ENCODE data around the gene P2RX1. TPM values are rescaled to one million over a fixed set of nuclear protein-coding genes. Genes with fewer than 3 reads are reported as not detected.
A peak's percentile ranks its signal among the peaks of the same experiment; 100 is the strongest.

The P2RX1 gene
- total and polyA plus RNA-seq, 7 donors, result 0.46 to 55.9 (median 4.3) TPM

DNA sequence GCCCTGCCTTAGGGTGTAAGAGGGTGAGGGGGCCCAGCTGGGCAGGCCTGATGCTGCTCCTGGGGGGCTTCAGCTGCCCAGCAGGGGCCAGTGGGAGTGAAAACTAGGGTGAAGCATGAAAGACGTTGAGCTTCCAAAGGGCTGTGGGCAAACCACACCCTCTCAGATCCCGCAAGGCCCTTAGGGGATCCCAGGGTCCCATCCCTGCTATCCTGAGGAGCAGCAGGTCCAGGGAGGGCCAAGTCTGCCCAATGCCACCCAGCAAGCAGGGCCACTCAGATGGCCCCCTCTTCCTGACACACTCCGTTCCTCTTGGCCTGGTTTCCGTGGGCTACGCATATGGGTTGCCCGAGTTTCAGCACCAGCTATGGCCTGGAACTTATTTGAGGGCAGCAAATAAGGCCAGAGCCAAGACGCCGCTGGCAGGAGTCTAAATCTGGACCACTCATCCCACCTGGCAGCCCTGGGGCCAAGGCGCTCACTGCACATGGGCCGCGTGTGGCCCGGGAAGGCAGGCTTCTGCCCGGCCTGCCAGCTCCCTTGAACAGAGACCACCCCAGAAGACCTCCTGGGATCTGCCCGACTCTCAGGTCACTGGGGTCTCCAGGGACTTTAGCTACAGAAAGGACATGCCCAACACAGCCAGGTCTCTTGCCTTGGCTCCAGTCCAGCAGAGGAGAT, 43.8 kb upstream of the P2RX1 start:
- WGBS, 2 donors, result 87 to 89% methylated on average over 14 of the region's 14 CpGs
- Histone ChIP-seq H3K36me3 (no peaks in the 10 kb centered on the region), H3K27me3 (peaks cover 18 to 42% (median 27%) of the 10 kb centered on the region in 3 donors), H3K9me3 (no peaks in the 10 kb centered on the region), H3K27ac (peak overlapping the region in 2 of 4 donors; percentile 14 to 57), H3K4me3 (no peak overlapping the region), H3K4me1 (peaks cover 0 to 34% (median 18%) of the 10 kb centered on the region in 4 donors)
- intact Hi-C loops (cut with DNase I), result no loop called here
- no peak for DNase-seq
- TF ChIP-seq POLR2AphosphoS5 (IDR thresholded peaks at IDR 0.05), result no peak
- no peak for TF ChIP-seq POLR2A (IDR thresholded peaks at IDR 0.05)
- no peak for TF ChIP-seq EP300 (IDR thresholded peaks at IDR 0.05)
- TF ChIP-seq, protein P1, sequence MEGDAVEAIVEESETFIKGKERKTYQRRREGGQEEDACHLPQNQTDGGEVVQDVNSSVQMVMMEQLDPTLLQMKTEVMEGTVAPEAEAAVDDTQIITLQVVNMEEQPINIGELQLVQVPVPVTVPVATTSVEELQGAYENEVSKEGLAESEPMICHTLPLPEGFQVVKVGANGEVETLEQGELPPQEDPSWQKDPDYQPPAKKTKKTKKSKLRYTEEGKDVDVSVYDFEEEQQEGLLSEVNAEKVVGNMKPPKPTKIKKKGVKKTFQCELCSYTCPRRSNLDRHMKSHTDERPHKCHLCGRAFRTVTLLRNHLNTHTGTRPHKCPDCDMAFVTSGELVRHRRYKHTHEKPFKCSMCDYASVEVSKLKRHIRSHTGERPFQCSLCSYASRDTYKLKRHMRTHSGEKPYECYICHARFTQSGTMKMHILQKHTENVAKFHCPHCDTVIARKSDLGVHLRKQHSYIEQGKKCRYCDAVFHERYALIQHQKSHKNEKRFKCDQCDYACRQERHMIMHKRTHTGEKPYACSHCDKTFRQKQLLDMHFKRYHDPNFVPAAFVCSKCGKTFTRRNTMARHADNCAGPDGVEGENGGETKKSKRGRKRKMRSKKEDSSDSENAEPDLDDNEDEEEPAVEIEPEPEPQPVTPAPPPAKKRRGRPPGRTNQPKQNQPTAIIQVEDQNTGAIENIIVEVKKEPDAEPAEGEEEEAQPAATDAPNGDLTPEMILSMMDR (IDR thresholded peaks at IDR 0.05), result no peak

DNA sequence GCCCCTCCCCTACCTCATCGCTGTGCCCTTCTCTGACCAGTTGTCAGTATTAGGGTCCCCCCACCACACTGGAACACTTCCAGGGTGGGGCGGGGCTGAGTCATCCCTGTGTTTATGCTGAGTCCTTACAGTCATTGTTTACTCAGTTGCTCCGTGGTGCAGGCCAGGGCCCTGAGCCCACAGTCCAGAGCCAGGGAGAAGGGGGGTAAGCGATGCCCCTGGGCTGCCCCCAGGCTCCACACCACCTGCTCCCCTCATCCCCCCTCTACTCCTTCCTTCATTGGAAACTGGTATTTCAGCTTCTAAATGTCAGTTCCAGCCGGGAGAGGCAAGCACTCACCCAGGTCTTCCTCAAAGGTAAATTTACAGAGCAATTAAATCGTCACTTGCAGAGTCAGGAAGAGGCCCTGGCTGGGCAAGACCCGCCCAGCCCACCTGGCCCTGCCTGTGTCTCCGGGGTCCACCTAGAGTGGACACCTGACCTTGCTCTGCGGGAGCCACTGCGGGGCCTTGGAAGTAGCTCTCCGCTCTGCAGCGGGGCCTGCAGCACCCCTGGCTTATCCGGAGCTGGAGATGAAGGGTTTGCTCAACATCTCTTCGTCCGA, 43.1 kb upstream of the P2RX1 start:
- H3K27ac ChIP-seq, result peak overlapping the region in 1 of 4 donors; percentile 57
- H3K9me3 ChIP-seq, result no peaks in the 10 kb centered on the region
- H3K4me3 ChIP-seq, result no peak overlapping the region
- TF ChIP-seq POLR2A (IDR thresholded peaks at IDR 0.05) (no peak), POLR2AphosphoS5 (IDR thresholded peaks at IDR 0.05) (no peak), EP300 (IDR thresholded peaks at IDR 0.05) (no peak)
- TF ChIP-seq, protein P1 (IDR thresholded peaks at IDR 0.05), result no peak
- DNase-seq, result no peak
- peaks cover 0 to 28% (median 11%) of the 10 kb centered on the region in 4 donors for H3K4me1 ChIP-seq
- 15 to 53% methylated on average over 15 of the region's 15 CpGs for WGBS, 2 donors
- no peaks in the 10 kb centered on the region for H3K36me3 ChIP-seq
- H3K27me3 ChIP-seq, result peaks cover 17 to 35% (median 26%) of the 10 kb centered on the region in 3 donors
- intact Hi-C loops (cut with DNase I), result no loop called here

DNA sequence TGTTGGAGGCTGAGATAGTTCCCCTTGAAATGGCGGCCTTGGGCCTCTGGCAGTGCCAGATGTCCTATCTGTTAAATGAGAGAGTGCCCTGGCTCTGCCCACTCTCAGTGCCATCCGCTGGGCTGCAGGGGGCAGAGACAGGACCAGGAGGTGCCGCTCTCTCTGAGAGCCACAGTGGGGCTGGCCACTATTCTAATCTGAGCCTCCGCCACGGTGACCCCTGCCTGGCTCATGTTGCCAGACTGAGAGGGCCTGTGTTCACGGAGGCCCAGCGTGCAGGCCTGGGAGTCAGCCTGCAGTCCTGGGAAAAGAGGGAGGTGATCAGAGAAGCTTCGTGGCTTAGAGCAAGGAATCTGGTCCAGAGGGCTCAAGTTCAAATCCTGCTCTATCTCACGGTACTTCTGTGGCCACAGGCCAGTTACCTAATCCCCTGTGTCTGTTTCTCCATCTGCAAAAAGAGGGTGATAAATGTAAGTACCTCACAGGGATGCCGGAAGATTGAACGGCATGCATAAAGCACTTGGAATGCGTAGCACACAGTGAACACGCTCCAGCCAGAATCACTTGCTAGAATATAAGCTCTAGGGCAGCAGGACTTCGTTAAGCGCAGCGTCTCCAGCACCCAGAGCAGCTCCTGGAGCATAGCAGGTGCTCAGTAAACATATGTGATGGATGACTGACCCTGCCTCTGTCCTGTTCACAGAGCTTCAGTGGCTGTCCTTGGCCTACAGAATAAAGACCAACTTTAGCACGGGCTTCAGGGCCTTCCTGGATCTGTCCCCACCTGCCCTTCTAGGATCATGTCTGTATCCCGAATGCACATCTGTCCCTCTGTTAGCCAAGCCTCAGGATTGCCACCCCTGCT, 41.7 kb upstream of the P2RX1 start:
- H3K4me3 ChIP-seq, result no peak overlapping the region
- H3K4me1 ChIP-seq, result peaks cover 0 to 14% (median 5%) of the 10 kb centered on the region in 4 donors
- TF ChIP-seq, protein P1 (IDR thresholded peaks at IDR 0.05), result no peak
- TF ChIP-seq POLR2AphosphoS5 (IDR thresholded peaks at IDR 0.05), result no peak
- TF ChIP-seq EP300 (IDR thresholded peaks at IDR 0.05), result no peak
- no peak for TF ChIP-seq POLR2A (IDR thresholded peaks at IDR 0.05)
- no peaks in the 10 kb centered on the region for H3K9me3 ChIP-seq
- no peak for DNase-seq
- WGBS, 2 donors, result 91 to 92% methylated on average over 18 of the region's 18 CpGs
- no peaks in the 10 kb centered on the region for H3K36me3 ChIP-seq
- intact Hi-C loops (cut with DNase I), result no loop called here
- H3K27ac ChIP-seq, result peak overlapping the region in 1 of 4 donors; percentile 27
- H3K27me3 ChIP-seq, result peaks cover 3 to 21% (median 16%) of the 10 kb centered on the region in 3 donors

DNA sequence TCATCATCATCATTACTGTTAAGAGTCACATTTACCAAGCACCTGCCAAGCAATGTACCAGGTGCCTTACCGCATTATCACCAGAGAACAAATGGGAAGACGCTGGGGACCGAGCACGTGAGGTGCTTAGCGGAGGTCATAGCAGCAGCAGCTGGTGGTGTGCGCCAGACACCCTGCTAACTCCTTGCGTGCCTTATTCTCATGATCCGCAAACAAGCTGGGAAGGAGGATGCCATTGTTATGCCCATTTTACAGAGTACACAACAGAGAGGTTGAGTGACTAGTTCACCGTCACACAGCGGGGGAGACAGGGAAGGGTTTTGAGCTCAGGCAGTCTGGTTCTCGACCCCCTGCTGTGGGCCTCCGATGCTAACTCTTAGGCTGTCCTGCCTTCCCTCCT, 40.7 kb upstream of the P2RX1 start:
- Histone ChIP-seq H3K27ac (no peak overlapping the region), H3K9me3 (no peaks in the 10 kb centered on the region), H3K4me3 (no peak overlapping the region), H3K4me1 (peaks cover 0 to 10% (median 4%) of the 10 kb centered on the region in 4 donors), H3K36me3 (no peaks in the 10 kb centered on the region), H3K27me3 (peaks cover 0 to 11% (median 9%) of the 10 kb centered on the region in 3 donors)
- intact Hi-C loops (cut with DNase I), result no loop called here
- WGBS, 2 donors, result 93 to 96% methylated on average over 12 of the region's 12 CpGs
- TF ChIP-seq EP300 (IDR thresholded peaks at IDR 0.05) (no peak), POLR2AphosphoS5 (IDR thresholded peaks at IDR 0.05) (no peak), POLR2A (IDR thresholded peaks at IDR 0.05) (no peak)
- TF ChIP-seq, protein P1 (IDR thresholded peaks at IDR 0.05), result no peak
- DNase-seq, result no peak
